ENCODE measurements around the gene ZNF579.

The ZNF579 gene

GRCh38 chr19:55599842-55600661 lies 19.4 kb upstream of the ZNF579 start, which contains the start of gene ZNF524:
ZNF524 (plus strand) TSS chr19:55600288; CDS start chr19:55602113, 1,825 bp downstream.
- Histone ChIP-seq H3K27ac (ENCODE audit: low read length) (peak within 1 kb of the TSS; percentile 99), H3K9me3 (ENCODE audit: insufficient read depth, low read length, severe bottlenecking) (no peaks in the 10 kb centered on the region), H3K36me3 (ENCODE audit: insufficient read depth, low read length) (peaks cover 27% of the 10 kb centered on the region), H3K79me2 (ENCODE audit: insufficient read depth, low read length) (peaks cover 17% of the 10 kb centered on the region), H3K4me3 (ENCODE audit: low read depth in 1 of 2, low read length in 2 of 2) (peak within 1 kb of the TSS; percentile 66 to 76), H4K20me1 (ENCODE audit: insufficient read depth, low read length) (no peaks in the 10 kb centered on the region), H3K9ac (ENCODE audit: low read depth, low read length) (peak within 1 kb of the TSS; percentile 99), H3K4me2 (ENCODE audit: insufficient read depth, low read length) (peak within 1 kb of the TSS; percentile 93), H2AFZ (ENCODE audit: low read depth, low read length) (peak within 1 kb of the TSS; percentile 83), H3K4me1 (ENCODE audit: insufficient read depth, low read length) (peaks cover 41% of the 10 kb centered on the region), H3K27me3 (ENCODE audit: insufficient read depth, low read length, poor library complexity) (no peaks in the 10 kb centered on the region)
- TF ChIP-seq CTCF (IDR thresholded peaks at IDR 0.05; ENCODE audit: borderline replicate concordance, extremely low read depth, low read length, poor library complexity, severe bottlenecking) (no peak), EZH2 (IDR thresholded peaks at IDR 0.05; ENCODE audit: borderline replicate concordance, low read depth, low read length, severe bottlenecking) (no peak)
- DNase-seq (peak; percentile 94), ATAC-seq (ENCODE audit: insufficient read depth, low read depth) (peak; percentile 65)

- H2AFZ ChIP-seq (ENCODE audit: low read depth, low read length): peak within 1 kb of the TSS; percentile 83
Measured at GRCh38 chr19:55599468-55599841, 18.8 kb upstream of the ZNF579 start, which contains the start of gene FIZ1. FIZ1 (minus strand) TSS chr19:55599517; CDS start chr19:55597865, 1,652 bp downstream.

GRCh38 chr19:55598719-55599467 lies 18.2 kb upstream of the ZNF579 start:
- H4K20me1 ChIP-seq (ENCODE audit: insufficient read depth, low read length): no peaks in the 10 kb centered on the region
- H3K36me3 ChIP-seq (ENCODE audit: insufficient read depth, low read length): peaks cover 34% of the 10 kb centered on the region
- H3K27ac ChIP-seq (ENCODE audit: low read length): peak overlapping the region; percentile 99
- H3K4me2 ChIP-seq (ENCODE audit: insufficient read depth, low read length): peak overlapping the region; percentile 64
- ATAC-seq (ENCODE audit: insufficient read depth, low read depth) (peak; percentile 71), DNase-seq (peak; percentile 96)
- no peaks in the 10 kb centered on the region for H3K9me3 ChIP-seq (ENCODE audit: insufficient read depth, low read length, severe bottlenecking)
- peak overlapping the region; percentile 83 for H2AFZ ChIP-seq (ENCODE audit: low read depth, low read length)
- TF ChIP-seq CTCF (IDR thresholded peaks at IDR 0.05; ENCODE audit: borderline replicate concordance, extremely low read depth, low read length, poor library complexity, severe bottlenecking) (no peak), EZH2 (IDR thresholded peaks at IDR 0.05; ENCODE audit: borderline replicate concordance, low read depth, low read length, severe bottlenecking) (no peak)
- peaks cover 31% of the 10 kb centered on the region for H3K4me1 ChIP-seq (ENCODE audit: insufficient read depth, low read length)
- peaks cover 17% of the 10 kb centered on the region for H3K79me2 ChIP-seq (ENCODE audit: insufficient read depth, low read length)
- H3K4me3 ChIP-seq (ENCODE audit: low read depth in 1 of 2, low read length in 2 of 2): peak overlapping the region; percentile 53 to 69
- no peaks in the 10 kb centered on the region for H3K27me3 ChIP-seq (ENCODE audit: insufficient read depth, low read length, poor library complexity)
- peak overlapping the region; percentile 99 for H3K9ac ChIP-seq (ENCODE audit: low read depth, low read length)

More at GRCh38 chr19:55599468-55599841, 18.8 kb upstream of the ZNF579 start, which contains the start of gene FIZ1:
- peaks cover 32% of the 10 kb centered on the region for H3K36me3 ChIP-seq (ENCODE audit: insufficient read depth, low read length)
- peak within 1 kb of the TSS; percentile 99 for H3K27ac ChIP-seq (ENCODE audit: low read length)
- peak within 1 kb of the TSS; percentile 53 to 76 for H3K4me3 ChIP-seq (ENCODE audit: low read depth in 1 of 2, low read length in 2 of 2)
- TF ChIP-seq EZH2 (IDR thresholded peaks at IDR 0.05; ENCODE audit: borderline replicate concordance, low read depth, low read length, severe bottlenecking) (no peak), CTCF (IDR thresholded peaks at IDR 0.05; ENCODE audit: borderline replicate concordance, extremely low read depth, low read length, poor library complexity, severe bottlenecking) (no peak)
- no peaks in the 10 kb centered on the region for H3K9me3 ChIP-seq (ENCODE audit: insufficient read depth, low read length, severe bottlenecking)
- H3K4me2 ChIP-seq (ENCODE audit: insufficient read depth, low read length): peak within 1 kb of the TSS; percentile 93
- peaks cover 17% of the 10 kb centered on the region for H3K79me2 ChIP-seq (ENCODE audit: insufficient read depth, low read length)
- H3K4me1 ChIP-seq (ENCODE audit: insufficient read depth, low read length): peaks cover 36% of the 10 kb centered on the region
- DNase-seq (peak; percentile 99), ATAC-seq (ENCODE audit: insufficient read depth, low read depth) (peak; percentile 79)
- H3K9ac ChIP-seq (ENCODE audit: low read depth, low read length): peak within 1 kb of the TSS; percentile 99
- H3K27me3 ChIP-seq (ENCODE audit: insufficient read depth, low read length, poor library complexity): no peaks in the 10 kb centered on the region
- H4K20me1 ChIP-seq (ENCODE audit: insufficient read depth, low read length): no peaks in the 10 kb centered on the region

Measured in DND-41 (cell line).